ENCODE results near the gene ADAMTS6. TPM values are rescaled to one million over a fixed set of nuclear protein-coding genes. Genes with fewer than 3 reads are reported as not detected.

The ADAMTS6 gene
- polyA plus RNA-seq, 3 donors, result 1.3 to 2.1 (median 2.0) TPM

- DNase-seq (ENCODE audit: low read depth in 3 of 3, low spot score in 2 of 3), result no peak
These were observed 367.9 kb downstream of the ADAMTS6 start for GRCh38 chr5:65113771-65114170.

GRCh38 chr5:65111961-65112658 lies 369.6 kb downstream of the ADAMTS6 start:
- no peak for DNase-seq (ENCODE audit: low read depth in 3 of 3, low spot score in 2 of 3)

GRCh38 chr5:65108786-65109743 lies 372.7 kb downstream of the ADAMTS6 start:
- no peak for DNase-seq (ENCODE audit: low read depth in 3 of 3, low spot score in 2 of 3)

- DNase-seq (ENCODE audit: low read depth in 3 of 3, low spot score in 2 of 3), result no peak
These were observed 376.4 kb downstream of the ADAMTS6 start for GRCh38 chr5:65105301-65105700.

GRCh38 chr5:65104831-65105230 lies 376.9 kb downstream of the ADAMTS6 start:
- DNase-seq (ENCODE audit: low read depth in 3 of 3, low spot score in 2 of 3), result no peak

- no peak for DNase-seq (ENCODE audit: low read depth in 3 of 3, low spot score in 2 of 3)
These were observed 377.8 kb downstream of the ADAMTS6 start for GRCh38 chr5:65103756-65104440.

- peak; percentile 52 to 76 (median 60) for DNase-seq (ENCODE audit: low read depth in 3 of 3, low spot score in 2 of 3)
These were observed 378.6 kb downstream of the ADAMTS6 start for GRCh38 chr5:65102976-65103711.

- peak in 2 of 3 donors; percentile 21 to 27 for DNase-seq (ENCODE audit: low read depth in 3 of 3, low spot score in 2 of 3)
These were observed 379.2 kb downstream of the ADAMTS6 start for GRCh38 chr5:65102371-65102975.

- no peak for DNase-seq (ENCODE audit: low read depth in 3 of 3, low spot score in 2 of 3)
These were observed 380.1 kb downstream of the ADAMTS6 start for GRCh38 chr5:65101632-65102100.

- peak; percentile 27 to 59 (median 46) for DNase-seq (ENCODE audit: low read depth in 3 of 3, low spot score in 2 of 3)
These were observed 380.6 kb downstream of the ADAMTS6 start for GRCh38 chr5:65100911-65101631.

Other genes with a start within 250 kb of the ADAMTS6 start
- 10 to 100 TPM; 29.0 to 32.6 (median 31.4) TPM for gene CENPK, start 81.2 kb upstream of the ADAMTS6 start, polyA plus RNA-seq (ENCODE audit: insufficient read length in 3 of 3)
- gene PPWD1, start 81.4 kb upstream of the ADAMTS6 start, polyA plus RNA-seq (ENCODE audit: insufficient read length in 3 of 3), result 10 to 100 TPM; 69.9 to 75.4 (median 73.0) TPM
- 10 to 100 TPM; 26.1 to 29.6 (median 29.0) TPM for gene TRIM23, start 142.4 kb upstream of the ADAMTS6 start, polyA plus RNA-seq (ENCODE audit: insufficient read length in 3 of 3)
- 1 to 10 TPM; 4.8 to 5.3 (median 5.1) TPM for gene SHLD3, start 143.1 kb upstream of the ADAMTS6 start, polyA plus RNA-seq (ENCODE audit: insufficient read length in 3 of 3)
- 10 to 100 TPM; 34.0 to 38.0 (median 35.6) TPM for gene TRAPPC13, start 143.1 kb upstream of the ADAMTS6 start, polyA plus RNA-seq (ENCODE audit: insufficient read length in 3 of 3)
- gene SGTB, start 240.2 kb upstream of the ADAMTS6 start, polyA plus RNA-seq (ENCODE audit: insufficient read length in 3 of 3), result 10 to 100 TPM in 1 of 3 donors, 1 to 10 TPM in 2; 8.6 to 10.5 (median 9.3) TPM
- 10 to 100 TPM; 35.1 to 41.3 (median 40.3) TPM for gene NLN, start 240.3 kb upstream of the ADAMTS6 start, polyA plus RNA-seq (ENCODE audit: insufficient read length in 3 of 3)